ENCODE results near the gene REG4.

The REG4 gene

DNA sequence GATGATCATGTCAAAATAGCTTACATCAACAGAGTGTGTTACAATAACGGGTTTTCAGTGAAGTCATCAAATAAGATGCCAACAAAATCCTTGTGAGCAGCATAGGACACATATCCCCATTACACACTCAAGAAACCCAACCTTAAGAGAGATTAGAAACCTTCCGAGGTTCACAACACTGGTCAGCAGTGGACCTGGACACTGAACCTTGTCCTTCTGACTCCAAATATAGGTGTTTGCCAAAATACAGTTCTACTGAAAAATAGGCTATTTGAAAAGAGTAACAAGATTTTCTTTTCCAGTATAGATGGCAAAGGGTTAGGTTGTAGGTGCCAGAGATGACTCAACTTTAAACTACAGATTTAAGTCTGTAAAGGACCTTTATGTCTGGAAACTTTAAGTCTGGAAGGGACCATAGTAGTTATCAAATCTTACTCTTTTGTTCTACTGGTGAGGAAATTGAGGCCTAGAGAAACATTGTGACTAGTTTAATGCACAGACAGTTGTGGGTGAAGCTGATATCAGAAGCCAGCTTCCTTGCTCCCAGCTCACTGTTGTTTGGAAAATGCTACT is 811 bp upstream of the REG4 start:
- no peak for DNase-seq (ENCODE audit: low read depth)
- in situ Hi-C loops (cut with HindIII; ENCODE audit: low sequenced_read_pairs) = no loop called here
- TF ChIP-seq, protein P1, sequence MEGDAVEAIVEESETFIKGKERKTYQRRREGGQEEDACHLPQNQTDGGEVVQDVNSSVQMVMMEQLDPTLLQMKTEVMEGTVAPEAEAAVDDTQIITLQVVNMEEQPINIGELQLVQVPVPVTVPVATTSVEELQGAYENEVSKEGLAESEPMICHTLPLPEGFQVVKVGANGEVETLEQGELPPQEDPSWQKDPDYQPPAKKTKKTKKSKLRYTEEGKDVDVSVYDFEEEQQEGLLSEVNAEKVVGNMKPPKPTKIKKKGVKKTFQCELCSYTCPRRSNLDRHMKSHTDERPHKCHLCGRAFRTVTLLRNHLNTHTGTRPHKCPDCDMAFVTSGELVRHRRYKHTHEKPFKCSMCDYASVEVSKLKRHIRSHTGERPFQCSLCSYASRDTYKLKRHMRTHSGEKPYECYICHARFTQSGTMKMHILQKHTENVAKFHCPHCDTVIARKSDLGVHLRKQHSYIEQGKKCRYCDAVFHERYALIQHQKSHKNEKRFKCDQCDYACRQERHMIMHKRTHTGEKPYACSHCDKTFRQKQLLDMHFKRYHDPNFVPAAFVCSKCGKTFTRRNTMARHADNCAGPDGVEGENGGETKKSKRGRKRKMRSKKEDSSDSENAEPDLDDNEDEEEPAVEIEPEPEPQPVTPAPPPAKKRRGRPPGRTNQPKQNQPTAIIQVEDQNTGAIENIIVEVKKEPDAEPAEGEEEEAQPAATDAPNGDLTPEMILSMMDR (IDR thresholded peaks at IDR 0.05; ENCODE audit: low read depth, low read length, missing control alignments) = no peak
- H3K4me3 ChIP-seq (ENCODE audit: low read depth, low read length) = no peak overlapping the region

DNA sequence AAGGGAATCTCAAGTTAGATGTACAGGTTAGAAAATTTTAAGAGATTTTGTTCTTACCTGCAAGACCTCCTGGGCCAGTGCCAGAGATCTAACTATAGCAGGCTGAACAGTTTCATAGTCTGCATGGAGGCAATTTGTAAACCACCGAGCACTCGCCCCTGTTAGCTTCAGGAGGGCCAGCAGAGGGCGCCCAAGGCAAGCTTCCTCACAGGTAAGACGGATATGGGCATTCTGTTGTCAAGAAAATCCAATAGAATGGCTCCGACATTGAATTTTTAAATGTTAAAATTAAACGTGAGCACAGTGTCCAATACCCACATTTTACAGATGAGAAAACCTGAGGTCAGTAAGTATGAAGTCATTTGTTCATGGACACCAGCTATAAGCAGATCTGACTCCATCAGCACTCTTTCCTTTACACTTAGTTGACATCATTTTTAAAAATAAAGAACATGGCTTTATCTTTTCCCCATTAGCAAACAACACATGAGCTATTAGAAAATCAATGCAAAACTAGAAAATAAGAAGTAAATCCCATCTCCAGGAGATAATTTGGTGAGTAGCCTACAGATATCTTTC is 2.2 kb downstream of the REG4 start:
- peak; percentile 54 for DNase-seq (ENCODE audit: low read depth)
- TF ChIP-seq, protein P1 (IDR thresholded peaks at IDR 0.05; ENCODE audit: low read depth, low read length, missing control alignments) = peak; percentile 95
- in situ Hi-C loops (cut with HindIII; ENCODE audit: low sequenced_read_pairs) = no loop called here
- H3K4me3 ChIP-seq (ENCODE audit: low read depth, low read length) = no peak overlapping the region

DNA sequence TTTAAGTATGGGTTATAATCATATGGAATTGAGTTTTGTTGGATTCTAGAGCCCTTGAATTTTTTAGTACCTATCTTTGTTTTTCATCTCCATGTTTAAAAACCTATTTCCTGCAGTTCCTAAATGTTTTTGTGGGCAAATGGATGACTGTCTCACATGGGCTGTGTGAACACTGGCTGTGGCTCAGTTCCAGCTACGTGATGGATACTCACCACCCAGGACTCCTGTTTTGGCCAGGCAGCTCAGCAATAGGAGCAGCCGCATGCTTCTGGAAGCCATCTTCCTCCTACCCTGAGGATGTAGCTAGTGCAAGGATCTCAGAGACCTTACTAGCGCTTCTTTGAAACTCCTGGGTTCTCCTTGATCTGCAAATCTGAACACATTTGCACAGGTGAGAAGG is 2.8 kb downstream of the REG4 start:
- TF ChIP-seq, protein P1 (IDR thresholded peaks at IDR 0.05; ENCODE audit: low read depth, low read length, missing control alignments) = no peak
- DNase-seq (ENCODE audit: low read depth) = no peak
- H3K4me3 ChIP-seq (ENCODE audit: low read depth, low read length) = no peak overlapping the region
- in situ Hi-C loops (cut with HindIII; ENCODE audit: low sequenced_read_pairs) = no loop called here

DNA sequence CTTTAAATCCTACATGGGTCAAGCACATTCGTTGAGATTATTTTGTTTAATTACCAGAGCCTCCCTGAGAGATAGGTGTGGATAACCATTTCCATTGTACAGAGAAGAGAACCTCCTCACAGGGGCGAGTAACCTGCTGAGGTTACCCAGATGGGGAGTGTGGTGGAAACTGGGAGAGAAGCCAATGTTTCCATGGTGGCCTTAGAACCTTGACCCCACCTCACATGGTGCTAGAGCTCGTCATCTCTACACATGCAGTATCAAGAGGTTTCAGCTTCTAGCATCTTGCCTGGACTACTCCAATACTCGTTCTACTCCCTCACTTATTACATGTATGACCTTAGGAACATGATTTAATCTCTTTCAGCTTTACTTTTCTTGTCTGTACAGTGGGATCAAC is 4.8 kb downstream of the REG4 start:
- no peak for DNase-seq (ENCODE audit: low read depth)
- H3K4me3 ChIP-seq (ENCODE audit: low read depth, low read length) = no peak overlapping the region
- in situ Hi-C loops (cut with HindIII; ENCODE audit: low sequenced_read_pairs) = no loop called here
- TF ChIP-seq, protein P1 (IDR thresholded peaks at IDR 0.05; ENCODE audit: low read depth, low read length, missing control alignments) = no peak

DNA sequence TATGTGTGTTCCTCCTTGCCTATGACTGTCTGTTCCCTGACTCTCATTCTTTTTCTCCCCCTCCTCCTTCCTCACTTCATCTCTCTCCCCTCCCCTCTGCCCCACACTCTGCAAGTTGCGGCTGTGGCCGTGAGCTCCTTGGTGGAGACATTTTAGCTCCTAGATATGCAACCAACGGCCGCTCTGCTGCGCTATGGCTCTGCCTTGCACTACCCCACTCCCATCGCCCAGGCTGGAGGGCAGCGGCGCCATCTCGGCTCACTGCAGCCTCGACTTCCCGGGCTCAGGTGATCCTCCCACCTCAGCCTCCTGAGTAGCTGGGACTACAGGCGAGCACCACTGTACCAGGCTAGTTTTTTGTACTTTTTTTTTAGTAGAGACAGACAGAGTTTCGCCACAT is 5.5 kb downstream of the REG4 start:
- no peak for DNase-seq (ENCODE audit: low read depth)
- in situ Hi-C loops (cut with HindIII; ENCODE audit: low sequenced_read_pairs) = no loop called here
- TF ChIP-seq, protein P1 (IDR thresholded peaks at IDR 0.05; ENCODE audit: low read depth, low read length, missing control alignments) = no peak
- no peak overlapping the region for H3K4me3 ChIP-seq (ENCODE audit: low read depth, low read length)

DNA sequence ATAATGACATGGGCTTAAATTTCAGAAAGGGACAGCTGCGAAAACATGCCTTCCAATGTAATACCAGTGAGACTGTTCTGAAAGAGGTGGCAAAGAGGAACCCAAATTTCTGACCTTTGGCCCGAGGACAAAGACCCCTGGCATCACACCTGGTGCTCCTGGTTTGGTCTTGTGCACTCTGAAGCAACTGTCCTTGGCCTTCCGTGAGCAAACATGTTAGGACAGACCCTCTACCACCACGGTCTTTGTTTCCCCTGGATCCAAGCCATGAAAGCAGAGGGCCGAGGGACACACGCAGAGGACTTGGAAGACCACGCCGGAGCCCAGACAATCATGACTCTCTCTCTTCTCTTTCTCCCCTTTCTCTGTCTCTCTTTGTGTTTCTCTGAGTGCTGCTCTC is 6.0 kb downstream of the REG4 start:
- DNase-seq (ENCODE audit: low read depth) = no peak
- in situ Hi-C loops (cut with HindIII; ENCODE audit: low sequenced_read_pairs) = no loop called here
- no peak overlapping the region for H3K4me3 ChIP-seq (ENCODE audit: low read depth, low read length)
- TF ChIP-seq, protein P1 (IDR thresholded peaks at IDR 0.05; ENCODE audit: low read depth, low read length, missing control alignments) = no peak
